ENCODE data around the gene CTXND2. TPM values are rescaled to one million over a fixed set of nuclear protein-coding genes. Genes with fewer than 3 reads are reported as not detected.
"Not testable (repeated sequence)": the region's sequence is repeated elsewhere in the genome, so short reads cannot be mapped to it uniquely, and the experiment has no call there.

CTXND2 gene
- total and polyA plus RNA-seq, 2 donors from 2014 or later: not detected

GRCh38 chr1:150863724-150864123 lies 23.2 kb upstream of the CTXND2 start:
- Histone ChIP-seq H3K27me3 (ENCODE audit: control insufficient read depth, insufficient read depth, low read length) (no peaks in the 10 kb centered on the region), H3K4me1 (ENCODE audit: control insufficient read depth in 2 of 3, insufficient read depth in 2 of 3, low read depth in 1 of 3, low read length in 3 of 3) (no peaks in the 10 kb centered on the region), H3K27ac (ENCODE audit: low read depth in 2 of 2, low read length in 2 of 2) (no peak overlapping the region), H3K9ac (ENCODE audit: low read length in 3 of 3) (no peak overlapping the region), H3K9me3 (ENCODE audit: control insufficient read depth in 2 of 3, insufficient read depth in 1 of 3, low read length in 3 of 3) (no peaks in the 10 kb centered on the region), H3K4me3 (ENCODE audit: low read length in 3 of 3) (no peak overlapping the region), H3K36me3 (ENCODE audit: control insufficient read depth in 2 of 3, insufficient read depth in 3 of 3, low read length in 3 of 3) (no peaks in the 10 kb centered on the region)
- intact Hi-C loops (cut with DNase I): no loop called here
- no peak for TF ChIP-seq CTCF (IDR thresholded peaks at IDR 0.05; ENCODE audit: borderline replicate concordance, extremely low read depth, insufficient read depth)
- FAIRE-seq: no peak
- no peak for DNase-seq

GRCh38 chr1:150864200-150864599 lies 22.7 kb upstream of the CTXND2 start:
- intact Hi-C loops (cut with DNase I); H3K36me3 ChIP-seq (ENCODE audit: control insufficient read depth in 2 of 3, insufficient read depth in 3 of 3, low read length in 3 of 3); H3K27me3 ChIP-seq (ENCODE audit: control insufficient read depth, insufficient read depth, low read length); H3K4me3 ChIP-seq (ENCODE audit: low read length in 3 of 3); H3K9ac ChIP-seq (ENCODE audit: low read length in 3 of 3); FAIRE-seq; H3K27ac ChIP-seq (ENCODE audit: low read depth in 2 of 2, low read length in 2 of 2); H3K9me3 ChIP-seq (ENCODE audit: control insufficient read depth in 2 of 3, insufficient read depth in 1 of 3, low read length in 3 of 3); H3K4me1 ChIP-seq (ENCODE audit: control insufficient read depth in 2 of 3, insufficient read depth in 2 of 3, low read depth in 1 of 3, low read length in 3 of 3); DNase-seq: not testable (repeated sequence)

- FAIRE-seq: no peak
- DNase-seq: no peak
- Histone ChIP-seq H3K9me3 (ENCODE audit: control insufficient read depth in 2 of 3, insufficient read depth in 1 of 3, low read length in 3 of 3) (no peaks in the 10 kb centered on the region), H3K27ac (ENCODE audit: low read depth in 2 of 2, low read length in 2 of 2) (no peak overlapping the region), H3K36me3 (ENCODE audit: control insufficient read depth in 2 of 3, insufficient read depth in 3 of 3, low read length in 3 of 3) (peaks cover 0 to 2% (median 0%) of the 10 kb centered on the region in 3 donors), H3K4me1 (ENCODE audit: control insufficient read depth in 2 of 3, insufficient read depth in 2 of 3, low read depth in 1 of 3, low read length in 3 of 3) (peaks cover 0 to 7% (median 1%) of the 10 kb centered on the region in 3 donors), H3K4me3 (ENCODE audit: low read length in 3 of 3) (no peak overlapping the region), H3K27me3 (ENCODE audit: control insufficient read depth, insufficient read depth, low read length) (no peaks in the 10 kb centered on the region), H3K9ac (ENCODE audit: low read length in 3 of 3) (no peak overlapping the region)
- TF ChIP-seq CTCF (IDR thresholded peaks at IDR 0.05; ENCODE audit: borderline replicate concordance, extremely low read depth, insufficient read depth): no peak
- intact Hi-C loops (cut with DNase I): no loop called here
These were observed 17.3 kb upstream of the CTXND2 start for GRCh38 chr1:150869683-150870082.

- Histone ChIP-seq H3K36me3 (ENCODE audit: control insufficient read depth in 2 of 3, insufficient read depth in 3 of 3, low read length in 3 of 3) (peaks cover 0 to 2% (median 0%) of the 10 kb centered on the region in 3 donors), H3K4me3 (ENCODE audit: low read length in 3 of 3) (no peak overlapping the region), H3K9ac (ENCODE audit: low read length in 3 of 3) (no peak overlapping the region), H3K27me3 (ENCODE audit: control insufficient read depth, insufficient read depth, low read length) (no peaks in the 10 kb centered on the region), H3K4me1 (ENCODE audit: control insufficient read depth in 2 of 3, insufficient read depth in 2 of 3, low read depth in 1 of 3, low read length in 3 of 3) (peaks cover 0 to 8% (median 4%) of the 10 kb centered on the region in 3 donors), H3K9me3 (ENCODE audit: control insufficient read depth in 2 of 3, insufficient read depth in 1 of 3, low read length in 3 of 3) (no peaks in the 10 kb centered on the region), H3K27ac (ENCODE audit: low read depth in 2 of 2, low read length in 2 of 2) (no peak overlapping the region)
- no peak for FAIRE-seq
- intact Hi-C loops (cut with DNase I): no loop called here
- TF ChIP-seq CTCF (IDR thresholded peaks at IDR 0.05; ENCODE audit: borderline replicate concordance, extremely low read depth, insufficient read depth): no peak
- no peak for DNase-seq
These were observed 14.4 kb upstream of the CTXND2 start for GRCh38 chr1:150872572-150872971.

Measured in kidney (tissue), 14 donors.